Peyer's patch (tissue), 4 donors: Measurements from ENCODE around the gene SLC6A8. TPM values are rescaled to one million over a fixed set of nuclear protein-coding genes. Genes with fewer than 3 reads are reported as not detected.

Source experiments
- DNase-seq, 3 donors: peaks; one replicate each; pipeline ENCODE4 v3.0.0-alpha.2; 2017 to 2019
- H3K27ac ChIP-seq, 4 donors: fragments of 200-600 bp; sonication (generic); one replicate each; pipeline ENCODE4 v1.5.1; 2016 to 2019
- H3K27me3 ChIP-seq, 2 donors: fragments of 200-600 bp; sonication (generic); one replicate each; pipeline ENCODE4 v1.5.1; 2019
- H3K36me3 ChIP-seq, 3 donors: fragments of 200-600 bp; sonication (generic); one replicate each; pipeline ENCODE4 v1.5.1; 2016 to 2019
- H3K4me1 ChIP-seq, 4 donors: fragments of 200-600 bp; sonication (generic); one replicate each; pipeline ENCODE4 v1.5.1; 2016 to 2019
- H3K4me3 ChIP-seq, 4 donors: fragments of 200-600 bp; sonication (generic); 1 replicate in 3 of 4; 2 replicates in 1 of 4; pipeline ENCODE4 v1.5.1; 2016 to 2019; ENCODE audit warnings: mild to moderate bottlenecking in 1 of 4
- H3K9me3 ChIP-seq, 4 donors: fragments of 200-600 bp; sonication (generic); one replicate each; pipeline ENCODE4 v1.5.1; 2016 to 2019; ENCODE audit warnings: mild to moderate bottlenecking in 1 of 4
- CTCF ChIP-seq, 6 experiments: fragments of 450-650 bp in 4 of 6; fragments of 200-600 bp in 2 of 6; sonication (generic) in 1 of 6; IDR thresholded peaks; one replicate each; pipeline ENCODE4 v1.5.1; 2017 to 2019; ENCODE audit warnings: antibody characterized with exemption in 6 of 6, mild to moderate bottlenecking in 3 of 6, moderate library complexity in 1 of 6
- POLR2A ChIP-seq, 2 donors: fragments of 450-650 bp; IDR thresholded peaks; one replicate each; pipeline ENCODE4 v1.5.1; 2017; ENCODE audit warnings: antibody characterized with exemption in 2 of 2, mild to moderate bottlenecking in 2 of 2, moderate library complexity in 2 of 2
- total RNA-seq, 4 donors: library from RNA; depleted of rRNA; stranded (reverse); fragments of >200 nt; gene quantifications; one replicate each; pipeline ENCODE4 v1.1.0, GENCODE V29; 2016

SLC6A8 gene
- total RNA-seq, 4 donors from 2014 or later = 36.3 to 562 (median 146) TPM

- DNase-seq = peak in 2 of 3 donors; percentile 40 to 49
- H3K4me3 ChIP-seq = peak overlapping the region in 1 of 4 donors; percentile 14
- peaks cover 0 to 10% of the 10 kb centered on the region in 2 donors for H3K27me3 ChIP-seq
Measured at GRCh38 chrX:153643431-153644351, 44.0 kb upstream of the SLC6A8 start.

GRCh38 chrX:153644356-153645125, 43.2 kb upstream of the SLC6A8 start:
- TF ChIP-seq POLR2A (IDR thresholded peaks at IDR 0.05) (no peak), CTCF (IDR thresholded peaks at IDR 0.05) (no peak)
- Histone ChIP-seq H3K27me3 (peaks cover 0 to 10% of the 10 kb centered on the region in 2 donors), H3K27ac (no peak overlapping the region), H3K4me3 (no peak overlapping the region), H3K9me3 (no peaks in the 10 kb centered on the region), H3K36me3 (no peaks in the 10 kb centered on the region), H3K4me1 (peaks cover 0 to 28% (median 4%) of the 10 kb centered on the region in 4 donors)
- DNase-seq = peak in 1 of 3 donors; percentile 7

More at GRCh38 chrX:153643431-153644351, 44.0 kb upstream of the SLC6A8 start:
- H3K27ac ChIP-seq = no peak overlapping the region
- TF ChIP-seq CTCF (IDR thresholded peaks at IDR 0.05) = peak in 1 of 6 experiments; percentile 2
- TF ChIP-seq POLR2A (IDR thresholded peaks at IDR 0.05) = no peak
- no peaks in the 10 kb centered on the region for H3K9me3 ChIP-seq
- H3K4me1 ChIP-seq = peaks cover 0 to 28% (median 4%) of the 10 kb centered on the region in 4 donors
- no peaks in the 10 kb centered on the region for H3K36me3 ChIP-seq

GRCh38 chrX:153645151-153645550, 42.6 kb upstream of the SLC6A8 start:
- Histone ChIP-seq H3K27me3 (peaks cover 0 to 10% of the 10 kb centered on the region in 2 donors), H3K36me3 (no peaks in the 10 kb centered on the region), H3K9me3 (no peaks in the 10 kb centered on the region), H3K4me3 (no peak overlapping the region), H3K27ac (no peak overlapping the region), H3K4me1 (peaks cover 0 to 28% (median 4%) of the 10 kb centered on the region in 4 donors)
- TF ChIP-seq POLR2A (IDR thresholded peaks at IDR 0.05) = no peak
- TF ChIP-seq CTCF (IDR thresholded peaks at IDR 0.05) = no peak
- DNase-seq = no peak

GRCh38 chrX:153645921-153646488, 41.7 kb upstream of the SLC6A8 start:
- Histone ChIP-seq H3K36me3 (no peaks in the 10 kb centered on the region), H3K27me3 (peaks cover 0 to 10% of the 10 kb centered on the region in 2 donors), H3K27ac (no peak overlapping the region), H3K4me1 (peaks cover 0 to 28% (median 4%) of the 10 kb centered on the region in 4 donors), H3K9me3 (no peaks in the 10 kb centered on the region), H3K4me3 (no peak overlapping the region)
- TF ChIP-seq POLR2A (IDR thresholded peaks at IDR 0.05) (no peak), CTCF (IDR thresholded peaks at IDR 0.05) (no peak)
- DNase-seq = peak in 1 of 3 donors; percentile 11
